ENCODE measurements around the gene C19orf44.

- TF ChIP-seq CTCF (IDR thresholded peaks at IDR 0.05; ENCODE audit: low read depth, low read length) (no peak), POLR2A (IDR thresholded peaks at IDR 0.05; ENCODE audit: extremely low read depth, insufficient read length) (peak; percentile 96)
Observed at GRCh38 chr19:16542045-16542909, 46.1 kb downstream of the C19orf44 start, which contains the start of gene CHERP.
